Stomach (tissue), 9 donors: ENCODE results near the gene JAG2. TPM values are rescaled to one million over a fixed set of nuclear protein-coding genes. Genes with fewer than 3 reads are reported as not detected.

Source experiments
- DNase-seq, 2 donors: peaks; one replicate each; pipeline versions ENCODE4 v3.0.0 to v3.0.0-alpha.2; 2013 to 2019
- H3K27ac ChIP-seq, 5 donors: fragments of 200-600 bp in 4 of 5; sonication (generic) in 4 of 5; one replicate each; pipeline ENCODE4 v1.5.1; 2013 to 2019; ENCODE audit warnings: mild to moderate bottlenecking in 1 of 5, moderate library complexity in 1 of 5
- H3K27me3 ChIP-seq, 3 donors: fragments of 200-600 bp; sonication (generic); one replicate each; pipeline ENCODE4 v1.5.1; 2017 to 2019; ENCODE audit warnings: mixed run types in 1 of 3
- H3K36me3 ChIP-seq, 4 donors: fragments of 200-600 bp; sonication (generic); 1 replicate in 3 of 4; 2 replicates in 1 of 4; pipeline ENCODE4 v1.5.1; 2016 to 2019
- H3K4me1 ChIP-seq, 4 donors: fragments of 200-600 bp; sonication (generic); one replicate each; pipeline ENCODE4 v1.5.1; 2016 to 2019
- H3K4me3 ChIP-seq, 4 donors: fragments of 200-600 bp; sonication (generic) in 3 of 4; one replicate each; pipeline ENCODE4 v1.5.1; 2016 to 2019; ENCODE audit warnings: mild to moderate bottlenecking in 1 of 4
- H3K9me3 ChIP-seq, 4 donors: fragments of 200-600 bp; sonication (generic); one replicate each; pipeline ENCODE4 v1.5.1; 2016 to 2019
- EP300 ChIP-seq: sonication (generic); formaldehyde crosslinking; IDR thresholded peaks from one replicate; pipeline ENCODE4 v1.6.1; 2017; ENCODE audit warnings: antibody characterized with exemption
- POLR2A ChIP-seq, 4 donors: fragments of 450-650 bp; IDR thresholded peaks; one replicate each; pipeline ENCODE4 v1.6.1; 2016; ENCODE audit warnings: antibody characterized with exemption in 4 of 4, control low read depth in 2 of 4, mild to moderate bottlenecking in 1 of 4, moderate library complexity in 1 of 4
- POLR2AphosphoS5 ChIP-seq, 3 donors: sonication (generic); formaldehyde crosslinking; IDR thresholded peaks; one replicate each; pipeline ENCODE4 v1.6.1; 2016; ENCODE audit warnings: antibody characterized with exemption in 3 of 3
- WGBS, 5 donors: extraction: QIAGEN DNeasy Blood & Tissue Kit in 3 of 5; methylation state at CpG; one replicate each; pipeline versions ENCODE4 v1.1.5 to v1.1.7; 2013 to 2018; 5-methylcytosine and 5-hydroxymethylcytosine counted together
- intact Hi-C: fragments of 100-400 bp; cut with DNase I; formaldehyde crosslinking; loops from one replicate; pipeline ENCODE4 v1.15.1; 2023; ENCODE audit warnings: low total_unique reads
- polyA plus RNA-seq, 3 donors: library from polyadenylated mRNA; stranded (reverse); fragments of 200-250 nt; gene quantifications; one replicate each; pipeline ENCODE4 v1.2.3, GENCODE V29; 2013
- total RNA-seq, 5 donors: library from RNA; depleted of rRNA; stranded (reverse); fragments of >200 nt; gene quantifications; one replicate each; pipeline versions ENCODE4 v1.1.0 to v1.2.3, GENCODE V29; 2014 to 2016
- TF ChIP-seq, protein P1 (sequence below), 7 experiments: fragments of 450-650 bp in 4 of 7; fragments of 200-600 bp in 3 of 7; sonication (generic) in 3 of 7; IDR thresholded peaks; one replicate each; pipeline ENCODE4 v1.5.1; 2016 to 2019; ENCODE audit warnings: antibody characterized with exemption in 7 of 7, control low read depth in 2 of 7, mild to moderate bottlenecking in 1 of 7
- donor health status: healthy with polysubstance abuse.
- donor health status: Bipolar disorder and iron deficiency.
- donor health status: healthy.

Gene JAG2
- total and polyA plus RNA-seq, 8 donors, result 6.0 to 117 (median 15.6) TPM

DNA sequence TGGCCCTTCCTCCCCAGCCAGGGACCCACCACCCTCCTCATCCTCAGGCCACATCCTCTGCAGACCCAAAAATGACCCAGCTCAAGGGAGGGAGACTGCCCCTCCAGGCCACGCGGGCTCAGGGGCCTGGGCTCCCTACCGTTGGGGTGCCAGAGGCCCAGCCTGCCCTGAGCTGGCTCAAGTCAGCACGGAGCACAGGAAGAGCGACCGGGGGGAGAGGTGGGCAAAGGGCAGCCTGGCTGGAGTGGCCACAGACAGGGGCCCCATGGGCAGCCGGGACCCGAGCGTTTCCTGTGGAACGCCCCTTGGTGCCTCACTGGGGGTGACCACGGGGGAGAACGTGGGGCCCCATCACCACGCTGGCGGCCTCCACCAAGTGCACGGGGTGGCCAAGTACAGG is 10.7 kb downstream of the JAG2 start:
- Histone ChIP-seq H3K27me3 (peaks cover 0 to 4% (median 0%) of the 10 kb centered on the region in 3 donors), H3K4me3 (no peak overlapping the region), H3K27ac (no peak overlapping the region), H3K36me3 (peaks cover 0 to 6% (median 6%) of the 10 kb centered on the region in 4 donors), H3K4me1 (no peaks in the 10 kb centered on the region), H3K9me3 (no peaks in the 10 kb centered on the region)
- intact Hi-C loops, result no loop called here
- TF ChIP-seq, protein P1, sequence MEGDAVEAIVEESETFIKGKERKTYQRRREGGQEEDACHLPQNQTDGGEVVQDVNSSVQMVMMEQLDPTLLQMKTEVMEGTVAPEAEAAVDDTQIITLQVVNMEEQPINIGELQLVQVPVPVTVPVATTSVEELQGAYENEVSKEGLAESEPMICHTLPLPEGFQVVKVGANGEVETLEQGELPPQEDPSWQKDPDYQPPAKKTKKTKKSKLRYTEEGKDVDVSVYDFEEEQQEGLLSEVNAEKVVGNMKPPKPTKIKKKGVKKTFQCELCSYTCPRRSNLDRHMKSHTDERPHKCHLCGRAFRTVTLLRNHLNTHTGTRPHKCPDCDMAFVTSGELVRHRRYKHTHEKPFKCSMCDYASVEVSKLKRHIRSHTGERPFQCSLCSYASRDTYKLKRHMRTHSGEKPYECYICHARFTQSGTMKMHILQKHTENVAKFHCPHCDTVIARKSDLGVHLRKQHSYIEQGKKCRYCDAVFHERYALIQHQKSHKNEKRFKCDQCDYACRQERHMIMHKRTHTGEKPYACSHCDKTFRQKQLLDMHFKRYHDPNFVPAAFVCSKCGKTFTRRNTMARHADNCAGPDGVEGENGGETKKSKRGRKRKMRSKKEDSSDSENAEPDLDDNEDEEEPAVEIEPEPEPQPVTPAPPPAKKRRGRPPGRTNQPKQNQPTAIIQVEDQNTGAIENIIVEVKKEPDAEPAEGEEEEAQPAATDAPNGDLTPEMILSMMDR (IDR thresholded peaks at IDR 0.05), result no peak
- TF ChIP-seq EP300 (no peak), POLR2AphosphoS5 (IDR thresholded peaks at IDR 0.05) (no peak), POLR2A (IDR thresholded peaks at IDR 0.05) (no peak)
- DNase-seq, result no peak
- 89 to 97% (median 91%) methylated on average over 11 to 15 of the region's 15 CpGs for WGBS, 5 donors

DNA sequence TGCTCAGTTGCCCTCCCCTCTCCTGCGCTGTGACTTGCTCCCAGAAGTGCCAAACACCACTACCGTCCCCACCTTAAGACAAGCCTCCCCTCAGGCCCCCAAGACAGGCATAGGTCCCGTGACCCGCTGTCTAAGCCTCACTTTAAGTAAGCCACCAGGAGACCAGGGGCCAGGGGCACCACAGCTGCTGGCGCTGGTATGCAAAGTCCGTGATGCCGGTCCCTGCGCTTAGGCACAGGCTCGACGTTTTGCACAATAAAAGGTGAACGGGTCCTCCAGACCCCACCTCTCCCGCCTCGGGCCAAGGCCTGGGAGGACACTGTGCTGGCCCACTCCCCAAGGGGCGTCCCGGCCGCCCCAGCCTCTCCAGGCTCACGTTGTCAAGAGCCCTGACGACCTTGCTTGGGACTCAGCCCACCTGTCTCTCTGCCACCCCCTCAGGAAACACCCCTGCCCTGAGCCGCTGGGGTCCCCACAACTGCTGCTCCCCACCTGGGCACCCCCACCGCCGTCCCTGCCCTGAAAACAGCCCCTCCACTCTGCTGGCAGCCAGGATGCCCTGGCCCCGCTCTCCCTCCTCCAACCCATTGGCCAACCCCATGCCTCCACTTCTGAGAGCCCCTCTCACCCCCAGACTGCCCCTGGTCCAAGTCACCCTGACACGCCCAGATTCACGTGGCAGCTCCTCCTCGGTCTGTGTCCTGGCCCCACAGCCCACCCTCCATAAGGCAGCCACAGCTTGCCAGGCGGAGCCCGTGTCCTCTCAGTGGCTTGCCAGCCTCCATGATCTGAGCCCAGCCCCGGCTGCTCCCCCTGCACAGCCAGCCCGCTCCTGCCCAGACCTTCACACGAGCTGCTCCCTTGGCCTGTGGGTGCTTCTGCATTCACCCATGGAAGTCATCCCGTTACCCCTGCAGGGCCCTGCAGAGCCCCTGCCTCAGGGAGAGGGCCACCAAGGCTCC is 11.9 kb downstream of the JAG2 start:
- Histone ChIP-seq H3K9me3 (no peaks in the 10 kb centered on the region), H3K36me3 (peaks cover 0 to 9% (median 6%) of the 10 kb centered on the region in 4 donors), H3K27ac (no peak overlapping the region), H3K4me1 (no peaks in the 10 kb centered on the region), H3K27me3 (peaks cover 0 to 4% (median 0%) of the 10 kb centered on the region in 3 donors), H3K4me3 (no peak overlapping the region)
- no peak for DNase-seq
- 77 to 88% (median 85%) methylated on average over 27 to 31 of the region's 31 CpGs for WGBS, 5 donors
- TF ChIP-seq POLR2A (IDR thresholded peaks at IDR 0.05) (no peak), POLR2AphosphoS5 (IDR thresholded peaks at IDR 0.05) (no peak)
- TF ChIP-seq, protein P1 (IDR thresholded peaks at IDR 0.05), result no peak
- intact Hi-C loops, result no loop called here

DNA sequence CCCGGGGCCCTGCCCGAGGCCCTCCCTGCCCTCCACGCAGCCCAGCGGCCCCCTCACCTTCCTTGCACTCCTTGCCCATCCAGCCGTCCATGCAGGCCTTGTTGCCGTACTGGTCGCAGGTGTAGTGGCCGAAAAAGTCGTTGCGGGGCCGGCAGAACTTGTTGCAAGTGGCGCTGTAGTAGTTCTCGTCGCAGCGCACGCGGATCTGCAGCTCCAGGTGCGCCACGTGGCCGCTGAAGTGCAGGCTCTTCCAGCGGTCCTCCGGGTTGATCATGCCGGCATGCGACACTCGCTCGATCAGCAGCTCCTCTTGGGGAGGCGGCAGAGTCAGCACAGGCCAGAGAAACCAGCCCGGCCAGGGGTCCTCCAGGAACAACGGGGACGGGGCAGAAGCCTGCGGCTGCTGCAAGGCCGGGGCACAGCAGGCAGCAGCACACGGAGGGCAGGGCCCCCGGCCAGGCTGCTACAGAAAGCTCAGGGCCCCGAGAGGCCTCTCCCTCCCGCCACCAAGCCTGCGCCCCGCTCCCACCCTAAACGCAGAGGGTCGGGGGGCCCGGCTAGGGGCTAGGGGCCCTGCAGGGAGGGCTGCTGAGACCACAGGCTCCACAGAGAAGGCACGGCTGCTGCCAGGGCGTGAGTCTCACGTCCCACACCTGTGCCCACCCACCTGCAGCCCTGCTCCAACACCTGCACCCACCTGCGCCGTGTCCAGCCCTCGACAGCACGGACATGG is 12.7 kb downstream of the JAG2 start:
- DNase-seq, result no peak
- intact Hi-C loops, result no loop called here
- Histone ChIP-seq H3K4me3 (no peak overlapping the region), H3K9me3 (no peaks in the 10 kb centered on the region), H3K36me3 (peaks cover 0 to 12% (median 6%) of the 10 kb centered on the region in 4 donors), H3K27ac (no peak overlapping the region), H3K27me3 (no peaks in the 10 kb centered on the region), H3K4me1 (no peaks in the 10 kb centered on the region)
- TF ChIP-seq, protein P1 (IDR thresholded peaks at IDR 0.05), result no peak
- no peak for TF ChIP-seq POLR2AphosphoS5 (IDR thresholded peaks at IDR 0.05)
- TF ChIP-seq EP300, result no peak
- no peak for TF ChIP-seq POLR2A (IDR thresholded peaks at IDR 0.05)
- WGBS, 5 donors, result 81 to 89% (median 83%) methylated on average over 21 to 48 of the region's 48 CpGs

DNA sequence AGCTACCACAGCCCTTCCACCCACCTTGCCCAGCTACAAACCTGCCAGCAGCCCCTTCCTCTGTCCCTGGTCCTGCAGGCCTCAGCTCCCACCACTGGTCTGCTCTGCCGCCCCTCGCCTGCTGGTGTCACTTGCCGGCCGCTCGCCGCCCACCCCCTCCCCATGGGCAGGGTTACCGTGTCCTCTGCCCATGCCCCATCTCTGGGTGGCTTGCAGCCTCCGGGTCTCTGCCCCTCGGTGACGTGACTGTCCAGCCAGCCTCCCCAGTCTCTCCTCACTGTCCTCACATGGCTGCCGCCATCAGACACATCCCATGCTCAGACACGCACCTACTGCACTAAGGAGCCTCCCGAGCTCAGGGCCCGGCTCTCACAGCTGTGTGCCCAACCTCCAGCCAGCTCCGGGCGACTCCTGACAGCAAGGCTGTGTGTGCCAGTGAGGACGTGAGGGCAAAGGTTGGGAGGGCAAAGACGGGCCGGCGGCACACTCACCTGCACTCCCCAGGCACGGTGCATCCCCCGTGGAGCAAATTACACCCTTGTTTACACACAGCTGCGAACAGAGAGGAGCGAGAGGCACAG is 13.4 kb downstream of the JAG2 start:
- Histone ChIP-seq H3K27me3 (no peaks in the 10 kb centered on the region), H3K4me3 (no peak overlapping the region), H3K36me3 (peaks cover 0 to 12% (median 6%) of the 10 kb centered on the region in 4 donors), H3K27ac (no peak overlapping the region), H3K4me1 (no peaks in the 10 kb centered on the region), H3K9me3 (no peaks in the 10 kb centered on the region)
- TF ChIP-seq, protein P1 (IDR thresholded peaks at IDR 0.05), result no peak
- TF ChIP-seq EP300, result no peak
- TF ChIP-seq POLR2A (IDR thresholded peaks at IDR 0.05), result no peak
- TF ChIP-seq POLR2AphosphoS5 (IDR thresholded peaks at IDR 0.05), result no peak
- WGBS, 5 donors, result 73 to 86% (median 82%) methylated on average over 16 to 24 of the region's 24 CpGs
- intact Hi-C loops, result no loop called here
- no peak for DNase-seq
